NCI-H2196 treated with DMSO at 0.1 percent for 48 hours (cell line): ENCODE measurements around the gene FBLN2.

Source experiments
- DNase-seq: peaks from one replicate; lab custom pipeline; 2025; ENCODE audit not compliant: unreplicated experiment; lab: John Stamatoyannopoulos, UW

FBLN2 gene

DNA sequence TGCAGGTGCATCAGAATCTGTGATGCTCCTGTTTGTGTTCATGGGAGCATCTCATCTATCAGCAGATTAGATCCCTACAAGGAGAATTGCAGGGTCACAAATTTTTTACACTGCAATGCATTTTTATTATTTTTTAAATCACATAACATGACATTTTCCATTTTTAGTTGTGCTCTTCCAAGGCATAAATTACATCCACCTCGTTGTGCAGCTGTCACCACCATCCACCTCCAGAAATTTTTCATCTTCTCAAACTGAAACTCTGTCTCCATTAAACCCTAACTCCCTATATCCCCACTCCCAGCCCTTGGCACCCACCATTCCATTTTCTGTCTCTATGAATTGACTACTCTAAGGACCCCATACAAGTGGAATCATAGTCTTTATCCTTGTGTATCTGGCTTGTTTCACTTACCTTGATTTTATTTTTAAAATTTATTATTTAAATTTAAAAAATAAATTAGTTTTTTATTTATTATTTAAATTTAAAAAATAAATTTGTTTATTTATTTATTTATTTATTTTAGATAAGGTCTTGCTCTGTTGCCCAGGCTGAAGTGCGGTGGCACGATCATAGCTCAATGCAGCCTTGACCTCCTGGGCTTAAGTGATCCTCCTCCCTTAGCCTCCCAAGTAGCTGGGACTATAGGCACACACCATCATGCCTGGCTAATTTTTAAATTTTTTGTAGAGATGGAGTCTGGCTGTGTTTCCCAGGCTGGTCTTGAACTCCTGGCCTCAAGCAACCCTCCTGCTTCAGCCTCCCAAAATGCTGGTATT, 47.7 kb downstream of the FBLN2 start:
- DNase-seq, result no peak

- no peak for DNase-seq
Measured at GRCh38 chr3:13597661-13598060, 48.7 kb downstream of the FBLN2 start.

GRCh38 chr3:13598201-13598600, 49.3 kb downstream of the FBLN2 start:
- DNase-seq, result no peak

DNA sequence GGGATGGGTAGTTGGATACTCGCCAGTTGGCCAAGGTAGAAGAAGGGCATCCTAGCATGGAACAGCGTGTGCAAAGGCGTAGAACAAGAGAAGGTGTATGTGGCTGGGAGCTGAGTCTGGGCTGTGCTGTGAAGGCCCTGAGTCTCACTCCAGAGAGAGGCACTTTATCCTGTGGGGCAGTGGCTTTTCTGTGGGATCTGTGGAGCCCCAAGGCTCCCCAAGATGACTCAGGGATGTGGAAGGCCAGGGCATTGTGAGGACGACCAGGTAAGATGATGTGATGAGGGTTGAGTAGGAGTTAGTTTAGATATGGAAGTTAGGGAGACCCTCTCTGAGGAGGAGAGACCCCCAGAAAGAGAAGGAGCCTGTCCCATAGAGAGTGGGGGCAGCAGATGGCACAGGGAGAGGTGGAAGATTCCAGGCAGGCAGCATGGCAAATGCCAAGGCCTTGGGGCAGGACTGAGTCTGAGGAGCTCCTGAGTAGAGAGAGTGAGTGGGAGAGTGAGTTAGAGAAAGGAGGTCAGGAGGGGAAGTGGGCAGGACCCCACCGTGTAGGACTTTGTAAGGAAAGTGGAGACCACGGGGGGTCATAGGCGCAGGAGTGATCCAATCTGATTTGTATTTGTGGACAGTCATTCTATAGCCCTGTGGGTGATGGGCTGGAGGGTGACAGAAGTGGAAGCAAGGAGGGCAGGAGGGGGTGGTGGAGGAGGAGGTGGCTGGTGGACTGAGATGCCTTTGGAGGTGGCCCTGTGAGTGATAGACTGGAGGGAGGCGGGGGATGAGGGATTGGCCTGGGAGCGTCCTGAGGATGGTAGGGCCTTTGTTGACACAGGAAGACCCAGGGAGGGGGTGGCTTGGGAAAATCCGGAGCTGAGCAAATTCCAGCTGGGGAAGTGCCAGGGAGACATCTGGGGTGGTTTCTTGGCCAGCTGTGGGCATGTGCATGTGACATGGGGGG, 50.3 kb downstream of the FBLN2 start:
- no peak for DNase-seq

- DNase-seq, result no peak
Measured at GRCh38 chr3:13599887-13600450, 51.0 kb downstream of the FBLN2 start.

DNA sequence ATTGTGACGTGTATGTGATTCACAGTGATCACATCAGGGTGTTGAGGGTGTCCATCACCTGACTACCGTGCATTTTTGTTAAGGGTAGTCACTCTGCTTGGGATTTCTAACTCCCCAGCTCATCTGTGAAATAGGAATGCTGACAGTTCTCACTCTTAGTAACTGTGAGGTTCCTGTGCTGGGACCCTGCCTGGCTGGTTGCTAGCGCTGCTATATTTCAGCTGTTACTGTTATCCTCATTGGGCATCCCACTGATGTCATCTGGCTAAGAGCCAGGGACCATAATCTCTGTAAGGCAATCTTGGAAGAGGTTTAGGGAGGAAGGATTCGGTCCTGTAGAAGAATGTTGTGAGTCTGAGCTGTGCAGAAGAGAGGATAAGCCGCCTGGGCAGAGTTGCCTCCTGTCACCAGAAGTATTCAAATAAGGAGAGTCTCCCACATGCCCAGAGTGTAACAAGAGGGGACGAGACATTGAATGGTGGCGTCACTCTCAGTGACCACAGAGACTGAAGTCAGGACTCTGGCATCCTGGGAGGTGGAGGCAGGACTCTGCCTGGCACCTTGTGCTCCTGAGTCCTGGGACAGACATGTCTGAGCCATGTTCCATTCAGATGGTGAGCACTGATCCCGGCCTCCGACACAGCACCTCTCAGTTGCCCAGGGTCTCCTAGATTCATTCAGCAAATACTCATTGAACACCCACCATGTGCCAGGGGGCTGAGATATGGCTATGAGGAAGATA, 52.2 kb downstream of the FBLN2 start:
- no peak for DNase-seq

- no peak for DNase-seq
Measured at GRCh38 chr3:13601692-13602080, 52.8 kb downstream of the FBLN2 start.

- DNase-seq, result no peak
Measured at GRCh38 chr3:13605555-13605954, 56.6 kb downstream of the FBLN2 start.

DNA sequence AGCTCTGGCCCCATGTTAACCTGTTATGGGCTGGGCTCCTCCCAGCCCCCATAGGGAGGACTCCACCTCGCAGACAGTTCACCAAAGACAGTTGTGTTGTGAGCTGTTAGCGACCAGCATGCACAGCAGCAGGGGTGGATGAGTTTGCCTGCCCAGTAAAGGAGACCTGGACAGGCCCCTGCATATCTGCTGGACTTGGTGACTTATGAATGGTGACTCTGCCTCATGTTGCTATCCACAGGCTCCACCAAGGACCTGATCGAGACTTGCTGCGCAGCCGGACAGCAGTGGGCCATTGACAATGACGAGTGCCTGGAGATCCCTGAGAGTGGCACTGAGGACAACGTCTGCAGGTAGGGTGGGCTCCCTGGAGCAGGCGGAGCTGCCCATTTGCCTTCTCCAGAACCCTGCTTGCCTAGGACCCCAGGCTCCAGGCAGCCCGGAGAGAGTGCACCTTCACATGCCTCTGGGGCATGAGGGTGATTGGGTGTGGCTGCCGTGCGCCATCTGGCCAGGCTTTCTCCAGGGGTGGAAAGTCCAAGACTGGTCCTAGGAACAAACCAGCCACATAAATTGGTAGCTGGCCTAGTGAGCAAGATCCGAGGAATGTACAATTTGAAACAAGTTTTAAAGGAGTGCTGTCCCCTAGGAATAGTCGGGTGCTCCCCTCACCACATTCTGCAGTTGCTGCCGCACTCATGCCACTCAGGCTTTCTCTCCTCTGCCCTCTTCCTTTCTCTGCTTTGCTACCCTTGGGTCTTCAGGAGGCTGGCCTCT, 59.1 kb downstream of the FBLN2 start:
- DNase-seq, result no peak

DNA sequence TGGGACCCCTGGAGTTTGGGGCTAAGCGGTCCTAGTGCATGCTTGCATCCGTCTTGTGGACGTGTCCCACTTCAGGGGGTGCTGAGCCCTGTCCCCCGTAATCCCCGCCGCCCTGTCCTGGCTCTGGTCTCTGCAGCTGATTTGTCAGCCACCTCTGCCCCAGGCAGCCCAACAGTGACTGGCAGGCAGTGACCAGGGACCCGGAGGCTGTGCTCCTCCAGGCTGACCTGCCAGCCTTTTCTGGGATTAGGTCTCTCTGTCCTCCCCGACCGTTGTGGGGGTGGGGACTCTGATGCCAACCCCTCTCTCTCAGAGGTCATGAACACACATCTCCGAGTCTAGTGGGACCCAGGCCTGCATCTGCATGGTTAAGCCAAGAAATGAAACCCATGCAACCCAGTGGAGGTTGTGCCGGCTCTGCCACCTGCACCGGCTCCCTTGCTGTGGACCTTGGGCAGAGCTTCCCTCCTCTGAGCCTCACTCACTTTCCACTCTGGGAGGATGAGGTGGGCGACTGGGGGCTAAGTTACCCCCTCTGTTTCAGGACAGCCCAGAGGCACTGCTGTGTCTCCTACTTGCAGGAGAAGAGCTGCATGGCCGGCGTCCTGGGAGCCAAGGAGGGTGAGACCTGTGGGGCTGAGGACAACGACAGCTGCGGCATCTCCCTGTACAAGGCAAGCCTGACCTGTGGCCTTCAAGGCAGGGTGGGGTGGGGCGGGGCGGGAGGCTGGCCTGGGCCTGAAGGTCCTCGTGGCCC, 60.2 kb downstream of the FBLN2 start:
- no peak for DNase-seq

DNA sequence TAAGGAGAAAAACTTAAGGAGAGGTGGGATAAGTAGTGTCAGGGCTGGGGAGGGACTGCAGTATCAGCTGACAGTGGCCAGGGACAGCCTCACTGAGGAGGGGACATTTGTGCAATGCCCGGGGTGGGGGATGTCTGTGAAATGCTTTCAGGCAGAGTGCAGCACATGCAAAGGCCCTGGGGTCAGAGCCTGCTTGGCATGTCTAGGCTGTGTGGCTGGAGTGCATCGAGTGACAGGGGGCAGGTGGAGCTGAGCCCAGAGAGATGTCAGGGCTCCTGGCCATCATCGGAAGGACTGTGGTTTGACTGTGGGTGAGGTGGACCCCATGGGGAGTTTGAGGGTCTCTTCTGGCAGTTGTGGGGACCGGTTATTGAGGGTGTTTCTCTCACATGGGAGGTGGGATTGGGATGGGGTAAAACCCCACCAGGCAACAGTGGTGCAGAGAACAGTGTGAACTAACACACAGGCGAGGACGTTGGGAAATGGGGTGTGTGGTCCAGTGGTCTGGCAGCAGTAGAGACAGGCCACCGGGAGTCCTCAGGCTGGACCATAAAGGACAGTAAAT, 61.2 kb downstream of the FBLN2 start:
- no peak for DNase-seq

DNA sequence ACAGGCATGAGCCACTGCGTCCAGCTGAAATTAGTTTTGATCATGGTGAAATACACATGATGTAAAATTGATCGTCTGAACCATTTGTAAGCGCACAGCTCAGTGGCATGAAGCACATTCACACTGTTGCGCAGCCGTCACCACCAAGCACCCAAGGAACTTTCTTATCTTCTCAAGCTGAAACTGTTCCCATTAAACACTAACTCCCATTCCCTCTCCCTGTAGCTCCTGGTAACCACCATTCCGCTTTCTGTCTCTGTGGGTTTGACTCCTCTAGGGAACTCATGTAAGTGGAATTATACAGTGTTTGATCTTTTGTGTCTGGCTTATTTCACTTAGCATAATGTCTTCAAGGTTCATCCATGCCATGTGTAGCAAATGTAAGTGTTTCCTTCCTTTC, 62.3 kb downstream of the FBLN2 start:
- DNase-seq, result no peak

DNA sequence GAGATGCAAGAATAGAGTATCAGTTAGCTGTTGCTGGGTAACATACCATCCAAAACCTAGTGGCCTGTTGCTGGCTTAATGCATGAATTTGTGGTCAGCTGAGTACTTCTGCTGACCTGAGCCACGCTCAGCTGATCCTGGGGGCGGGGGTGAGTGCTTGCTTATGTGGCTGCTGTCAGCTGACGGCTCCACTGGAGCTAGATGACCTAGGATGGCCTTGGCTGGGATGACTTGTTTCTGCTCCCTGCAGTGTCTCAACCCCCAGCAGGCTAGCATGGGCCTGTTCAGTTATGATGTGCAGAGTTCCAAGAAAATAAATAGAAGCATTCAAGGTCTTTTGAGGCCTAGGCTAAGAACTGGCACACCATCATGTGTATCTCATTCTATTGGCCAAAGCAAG, 63.9 kb downstream of the FBLN2 start:
- no peak for DNase-seq

DNA sequence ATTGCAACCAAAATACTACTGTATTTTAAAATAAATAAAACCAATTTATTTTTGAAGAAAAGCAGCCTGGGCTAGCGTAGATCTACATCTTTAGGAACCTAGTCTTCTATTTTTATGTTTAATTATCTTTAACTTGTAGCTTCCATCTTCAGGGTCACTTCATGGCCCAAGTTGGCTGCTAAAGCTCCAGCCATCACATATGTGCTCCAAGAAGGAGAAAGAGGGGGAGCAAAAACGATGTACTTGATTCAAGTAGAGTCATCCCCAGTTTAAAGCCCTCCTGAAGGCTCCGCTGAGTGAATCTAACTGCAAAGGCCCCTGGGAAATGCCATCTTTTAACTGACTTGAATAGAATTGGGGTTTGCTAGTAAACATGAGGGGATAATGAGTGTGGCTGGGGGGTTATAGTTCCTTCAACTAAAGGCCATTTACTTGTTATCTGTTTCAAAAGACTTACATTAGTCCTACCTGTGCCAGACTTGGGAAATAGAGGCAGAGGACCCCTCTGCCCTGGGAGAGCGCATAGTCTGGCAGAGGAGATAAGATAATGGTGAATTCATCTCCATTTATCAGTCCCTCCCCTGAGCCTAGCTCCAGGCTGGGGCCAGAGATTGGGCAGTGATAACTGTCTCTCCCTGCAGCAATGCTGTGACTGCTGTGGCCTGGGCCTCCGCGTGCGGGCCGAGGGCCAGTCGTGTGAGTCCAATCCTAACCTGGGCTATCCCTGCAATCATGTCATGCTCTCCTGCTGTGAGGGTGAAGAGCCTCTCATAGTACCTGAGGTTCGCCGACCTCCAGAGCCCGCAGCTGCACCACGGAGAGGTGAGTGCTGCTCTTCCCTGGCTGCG, 64.6 kb downstream of the FBLN2 start:
- DNase-seq, result no peak

DNA sequence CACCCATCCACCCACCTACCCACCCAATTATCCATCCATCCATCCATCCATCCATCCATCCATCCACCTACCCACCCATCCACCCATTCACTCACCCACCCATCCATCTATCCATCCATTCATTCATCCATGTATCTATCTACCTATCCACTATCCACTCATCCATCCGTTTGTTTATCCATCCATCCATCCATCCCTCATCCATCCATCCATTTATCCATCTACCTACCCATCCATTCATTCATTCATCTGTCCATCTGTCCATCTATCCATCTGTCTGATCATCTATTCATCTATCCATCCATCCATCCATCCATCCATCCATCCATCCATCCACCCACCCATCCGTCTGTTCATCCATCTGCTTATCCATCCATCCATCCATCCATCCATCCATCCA, 65.7 kb downstream of the FBLN2 start:
- no peak for DNase-seq

- DNase-seq, result no peak
Measured at GRCh38 chr3:13615019-13615528, 66.1 kb downstream of the FBLN2 start.

GRCh38 chr3:13616359-13616758, 67.4 kb downstream of the FBLN2 start:
- no peak for DNase-seq

GRCh38 chr3:13617097-13617738, 68.3 kb downstream of the FBLN2 start:
- DNase-seq, result no peak
